CD4-positive, alpha-beta T cell treated with Interleukin-4 for 1 hour (primary cell): ENCODE measurements around the gene MRAS.
A peak's percentile ranks its signal among the peaks of the same experiment; 100 is the strongest.
"Not testable (repeated sequence)": the region's sequence is repeated elsewhere in the genome, so short reads cannot be mapped to it uniquely, and the experiment has no call there.

Source experiments
- DNase-seq, 2 donors: peaks; one replicate each; pipeline ENCODE4 v3.0.0-alpha.2; 2020 to 2022

MRAS gene

DNA sequence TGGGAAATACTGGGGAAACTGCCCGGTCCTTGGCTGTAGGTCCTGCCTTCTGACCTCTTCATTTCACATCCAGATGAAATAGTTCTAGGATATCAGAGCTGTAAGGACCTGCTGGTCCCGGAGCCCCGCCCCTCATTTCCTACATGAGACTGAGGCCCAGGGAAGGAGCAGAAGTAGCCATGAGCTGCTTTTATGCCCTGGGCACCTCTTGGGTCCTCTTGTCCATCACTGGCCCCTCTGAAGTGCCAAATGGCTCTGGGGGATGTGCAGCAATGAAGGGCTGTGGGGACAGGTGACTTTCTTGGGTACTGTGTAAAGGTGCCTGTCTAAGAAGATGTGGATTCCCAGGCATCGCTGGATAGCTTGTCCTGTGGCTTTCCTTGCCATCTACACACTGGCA is 45.8 kb downstream of the MRAS start:
- no peak for DNase-seq

DNA sequence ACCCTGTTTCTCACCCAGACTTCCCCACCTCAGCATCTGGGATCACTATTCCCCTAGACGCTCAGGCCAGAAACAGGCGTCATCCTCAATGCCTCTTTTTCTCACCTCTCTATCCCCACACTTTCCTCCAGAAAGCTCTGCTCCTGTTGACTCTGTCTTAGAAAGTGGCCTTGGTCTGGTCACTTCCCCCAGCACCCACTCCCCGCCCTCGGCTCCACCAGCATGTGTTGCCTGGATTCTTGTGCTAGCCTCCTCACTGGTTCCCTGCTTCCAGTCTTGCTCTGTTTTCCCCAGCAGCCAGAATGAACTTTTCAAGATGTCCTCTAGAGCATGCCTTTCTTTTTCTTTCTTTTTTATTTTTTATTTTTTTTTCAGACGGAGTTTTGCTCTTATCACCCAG is 46.3 kb downstream of the MRAS start:
- DNase-seq = no peak

DNA sequence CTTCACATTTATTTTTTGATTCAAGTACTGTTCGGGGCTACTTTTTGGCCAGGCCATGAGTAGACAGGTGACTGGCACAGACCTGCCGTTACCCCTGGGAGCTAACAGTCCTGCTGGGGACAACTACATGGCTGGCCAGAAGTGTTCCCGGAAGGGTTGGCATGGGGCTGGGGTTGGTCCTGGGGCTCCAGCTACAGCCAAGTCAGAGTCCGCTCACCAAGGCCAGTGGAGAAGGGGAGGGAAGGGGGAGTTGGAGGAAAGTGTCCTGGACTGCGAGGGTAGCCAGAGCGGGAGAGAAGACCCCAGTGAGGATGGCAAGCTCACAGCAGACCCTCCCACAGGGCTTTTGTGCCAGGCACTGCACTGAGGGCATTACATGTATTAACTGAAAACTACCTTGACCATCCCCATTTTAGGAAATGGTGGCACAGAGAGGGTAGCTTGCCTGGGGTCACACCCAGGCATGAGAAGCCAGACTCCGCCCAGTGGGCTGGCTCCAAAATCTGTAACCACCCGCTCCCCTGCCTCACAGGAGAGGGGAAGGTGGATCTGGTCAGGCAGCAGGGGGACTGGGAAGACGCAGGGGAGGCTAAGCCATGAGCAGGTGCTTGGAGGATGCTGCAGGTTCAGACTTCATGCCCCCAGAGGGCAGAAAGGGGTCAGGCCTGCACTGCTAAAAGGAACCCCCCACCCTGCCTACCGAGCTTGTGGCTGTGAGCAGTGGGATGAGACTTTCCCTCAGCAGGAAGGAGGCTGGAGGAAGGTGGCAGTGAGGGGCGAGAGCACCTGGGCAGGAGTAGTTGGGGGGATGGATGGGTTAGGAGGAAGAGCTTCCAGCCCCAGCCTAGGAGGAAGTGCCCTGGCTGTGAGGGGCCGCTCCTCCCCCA is 47.7 kb downstream of the MRAS start:
- DNase-seq = no peak

DNA sequence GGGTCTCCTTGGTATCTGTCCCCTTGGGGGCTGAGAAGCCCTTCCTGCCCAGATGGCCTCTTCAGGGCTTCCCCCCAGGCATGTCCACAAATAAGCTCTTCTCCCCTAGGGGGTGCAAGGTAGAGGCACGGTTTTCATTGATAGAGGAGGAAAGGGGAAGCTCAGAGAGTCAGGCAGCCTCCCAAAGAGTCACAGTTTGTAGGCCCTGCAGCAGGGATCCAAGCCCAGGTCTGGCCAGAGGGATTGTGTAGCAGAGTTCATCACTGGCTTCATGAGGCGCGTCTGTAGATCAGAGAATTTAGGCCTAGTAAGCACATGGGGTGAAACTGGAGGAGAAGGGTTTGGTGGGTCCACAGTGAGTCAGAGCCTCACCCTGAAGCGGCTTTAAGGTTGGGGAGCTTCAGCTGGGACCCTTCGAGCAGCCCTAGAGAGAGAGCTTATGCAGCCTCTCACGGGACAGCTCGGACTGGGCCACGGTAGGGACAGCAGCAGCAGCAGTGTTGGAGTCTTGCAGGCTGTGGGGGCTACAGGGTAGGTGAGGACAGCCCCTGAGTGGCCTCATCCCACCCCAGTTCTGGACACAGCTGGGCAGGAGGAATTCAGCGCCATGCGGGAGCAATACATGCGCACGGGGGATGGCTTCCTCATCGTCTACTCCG is 48.5 kb downstream of the MRAS start:
- no peak for DNase-seq

DNA sequence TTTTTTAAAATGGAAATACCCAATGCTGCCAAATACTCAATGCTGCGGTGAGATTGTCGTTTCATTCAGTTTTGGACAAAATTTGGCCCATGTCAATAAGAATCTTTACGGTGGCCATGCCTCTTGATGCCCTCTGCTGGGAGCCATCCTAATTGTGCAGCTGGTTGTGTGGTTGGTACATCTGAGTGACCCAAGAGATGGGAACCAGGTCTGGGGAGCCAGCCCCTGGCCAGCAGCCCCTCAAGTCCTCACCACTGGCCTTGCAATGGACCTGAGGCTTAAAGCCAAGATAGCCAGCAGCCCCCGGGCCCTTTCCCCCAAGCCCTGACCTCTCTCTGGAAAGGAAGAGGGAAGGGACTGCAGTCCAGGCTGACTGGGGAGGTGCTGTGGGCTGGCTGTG is 49.6 kb downstream of the MRAS start:
- DNase-seq = no peak

DNA sequence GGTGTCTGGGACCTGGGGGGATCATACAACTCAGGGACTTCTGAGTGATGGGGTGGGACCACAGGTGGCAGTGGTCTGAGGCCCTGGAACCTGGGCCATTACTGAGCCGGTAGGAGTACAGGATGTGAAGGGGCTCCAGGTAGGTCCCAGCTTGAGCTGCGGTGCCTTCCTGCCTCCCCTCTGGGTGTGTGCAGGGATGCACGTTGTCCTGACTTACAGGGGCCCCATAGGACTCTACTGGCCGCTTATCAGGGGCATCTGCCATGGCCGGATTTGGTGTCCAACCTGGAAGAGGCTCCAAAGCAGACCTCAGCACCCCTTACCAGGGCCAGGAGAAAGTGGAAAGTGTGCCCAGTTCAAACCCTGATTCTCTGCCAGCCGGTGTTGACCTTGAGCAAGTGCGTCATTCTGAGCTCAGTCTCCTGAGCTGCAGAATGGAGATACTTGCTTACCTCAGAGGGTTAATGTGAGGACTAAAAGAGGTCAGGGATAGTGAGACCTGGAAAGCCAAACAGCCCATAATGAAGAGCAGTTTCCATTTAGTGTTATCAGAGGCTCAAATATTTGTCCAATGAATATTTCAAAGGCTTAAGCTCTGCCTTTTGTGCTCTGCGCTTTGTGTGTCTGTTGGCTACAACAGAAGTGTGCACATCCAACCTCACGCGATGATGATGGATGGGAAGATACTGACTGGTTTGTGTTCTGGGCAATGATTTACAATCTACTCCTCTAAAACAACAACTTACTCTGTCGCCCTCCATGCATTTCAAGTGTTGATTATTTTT is 50.6 kb downstream of the MRAS start:
- DNase-seq = no peak

DNA sequence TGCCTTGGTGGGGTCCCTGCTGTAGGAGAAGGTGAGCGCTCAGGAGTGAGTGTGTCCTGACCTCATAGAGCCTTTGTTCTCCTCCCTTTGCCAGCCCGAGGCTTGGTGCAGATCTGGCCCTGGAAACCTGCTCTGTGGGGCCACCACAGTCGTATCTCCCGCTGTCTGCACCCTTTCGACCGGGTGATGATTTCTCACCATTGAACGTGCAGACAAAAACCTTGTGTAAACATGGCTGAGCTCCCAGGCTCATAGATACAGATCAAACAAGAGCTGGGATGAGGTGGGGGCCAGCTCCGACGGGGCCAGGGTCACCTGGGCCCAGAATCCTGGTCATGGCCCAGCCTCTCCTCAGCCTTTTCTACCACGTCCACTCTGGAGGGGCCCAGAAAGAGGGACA is 51.4 kb downstream of the MRAS start:
- DNase-seq = no peak

DNA sequence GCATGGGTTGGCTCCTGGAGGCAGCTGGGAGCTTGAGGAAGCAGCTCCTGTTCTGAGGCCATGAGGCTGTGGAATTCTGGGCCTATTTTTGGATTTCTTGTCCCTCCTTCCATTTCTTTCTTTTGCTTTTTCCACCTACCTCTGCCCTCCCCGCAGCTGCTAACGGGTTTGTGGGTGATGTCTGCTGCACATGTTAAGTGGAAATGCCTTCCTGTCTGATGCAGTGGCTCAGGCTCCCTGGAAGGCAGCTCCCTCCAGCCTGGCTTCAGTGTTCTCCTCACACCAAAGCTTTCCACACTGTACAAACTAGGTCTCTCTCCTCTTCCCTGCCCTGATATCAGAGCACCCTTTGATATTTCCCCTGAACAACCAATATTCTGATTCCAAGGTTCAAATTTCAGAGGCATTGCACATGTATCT is 52.3 kb downstream of the MRAS start:
- DNase-seq = no peak

DNA sequence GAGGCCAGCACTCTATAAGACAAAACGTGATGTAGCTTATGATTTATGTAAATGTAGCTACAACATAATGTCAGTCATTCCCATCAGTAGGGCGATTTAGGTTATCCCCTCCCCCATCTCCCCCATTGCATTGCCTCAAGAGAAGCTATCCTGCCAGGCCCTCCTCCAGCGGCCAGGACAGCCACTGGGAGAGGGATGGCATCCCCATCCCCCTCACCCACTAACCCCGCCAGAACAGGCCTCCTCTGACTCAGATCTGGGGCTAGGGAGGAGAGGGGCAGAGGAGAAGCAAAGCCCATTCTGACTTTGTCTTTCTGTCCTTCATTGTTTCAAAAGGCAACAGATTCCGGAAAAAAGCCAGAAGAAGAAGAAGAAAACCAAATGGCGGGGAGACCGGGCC is 53.5 kb downstream of the MRAS start:
- DNase-seq = no peak

DNA sequence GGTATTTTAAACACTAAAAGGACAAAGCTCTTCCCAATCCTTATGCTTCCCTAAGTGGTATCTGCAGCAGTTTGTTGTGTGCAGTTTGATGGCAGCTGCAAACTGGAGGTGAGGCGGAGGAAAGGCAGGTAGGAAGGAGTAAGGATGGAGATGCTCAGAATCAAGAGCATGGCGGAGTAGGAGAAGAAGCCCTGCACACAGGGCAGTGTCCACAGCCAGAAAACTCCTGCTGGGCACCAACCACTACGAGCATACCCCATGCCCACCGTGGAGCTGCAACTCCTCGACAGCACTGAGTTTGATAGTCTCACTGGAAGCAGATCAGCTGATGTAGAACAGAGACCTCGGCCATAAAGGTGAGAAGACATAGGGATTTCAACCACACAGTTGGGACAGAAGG is 55.7 kb downstream of the MRAS start:
- no peak for DNase-seq

DNA sequence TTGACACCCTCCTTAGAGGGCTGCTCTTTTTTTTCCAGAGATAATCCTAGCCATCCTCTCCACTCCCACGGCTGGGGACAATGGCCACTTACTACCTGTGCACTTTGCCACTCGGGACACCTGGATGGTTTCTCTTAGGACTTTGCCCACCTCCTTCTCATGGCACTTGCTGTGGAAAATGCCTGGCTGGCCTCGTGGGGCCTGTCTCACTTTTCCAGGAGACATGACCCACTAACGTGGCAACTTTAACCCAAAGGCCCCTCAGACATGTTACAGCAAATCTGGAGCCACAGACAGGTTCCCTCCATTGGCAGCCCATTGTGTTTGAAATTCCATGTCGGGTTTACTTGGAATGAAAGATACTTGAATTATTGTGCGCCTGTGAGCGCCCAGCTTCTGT is 56.6 kb downstream of the MRAS start:
- no peak for DNase-seq

DNA sequence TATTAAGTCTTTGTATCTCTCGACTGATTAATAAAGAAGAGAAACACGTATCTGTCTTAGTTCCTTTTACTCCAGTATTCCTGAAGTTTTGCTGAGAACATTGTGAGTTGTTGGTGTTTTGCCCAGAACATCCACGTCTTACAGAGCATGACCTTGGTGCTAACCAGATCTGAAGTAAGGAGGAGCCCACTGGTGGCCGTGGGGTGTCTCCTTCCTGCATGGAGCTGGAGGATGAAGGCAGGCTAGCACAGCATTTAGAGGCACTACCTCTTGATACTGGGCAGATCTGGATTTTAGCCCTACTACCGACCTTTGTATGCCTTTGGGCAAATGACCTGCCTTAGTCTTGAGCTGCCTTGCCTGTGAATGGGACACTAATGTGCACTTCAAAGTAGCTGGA is 57.1 kb downstream of the MRAS start:
- DNase-seq = no peak

DNA sequence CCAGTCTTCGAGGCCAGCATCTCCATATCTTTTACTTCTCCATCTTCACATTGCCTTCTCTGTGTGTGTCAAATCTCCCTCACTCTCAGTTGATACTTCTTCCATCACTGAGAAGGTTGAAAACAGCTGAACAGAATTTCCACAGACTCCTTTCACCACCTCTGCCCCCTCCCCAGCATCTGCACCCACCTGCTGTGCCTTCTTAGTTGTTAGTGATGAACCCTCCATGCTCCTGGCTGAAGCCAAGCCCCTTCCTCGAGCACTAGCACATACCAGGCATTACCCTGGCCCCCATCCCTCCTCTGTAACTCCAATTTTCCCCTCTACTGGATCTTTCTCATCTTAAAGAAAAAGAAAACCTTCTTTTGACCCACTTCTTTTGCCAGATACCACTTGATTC is 58.2 kb downstream of the MRAS start:
- DNase-seq = no peak

DNA sequence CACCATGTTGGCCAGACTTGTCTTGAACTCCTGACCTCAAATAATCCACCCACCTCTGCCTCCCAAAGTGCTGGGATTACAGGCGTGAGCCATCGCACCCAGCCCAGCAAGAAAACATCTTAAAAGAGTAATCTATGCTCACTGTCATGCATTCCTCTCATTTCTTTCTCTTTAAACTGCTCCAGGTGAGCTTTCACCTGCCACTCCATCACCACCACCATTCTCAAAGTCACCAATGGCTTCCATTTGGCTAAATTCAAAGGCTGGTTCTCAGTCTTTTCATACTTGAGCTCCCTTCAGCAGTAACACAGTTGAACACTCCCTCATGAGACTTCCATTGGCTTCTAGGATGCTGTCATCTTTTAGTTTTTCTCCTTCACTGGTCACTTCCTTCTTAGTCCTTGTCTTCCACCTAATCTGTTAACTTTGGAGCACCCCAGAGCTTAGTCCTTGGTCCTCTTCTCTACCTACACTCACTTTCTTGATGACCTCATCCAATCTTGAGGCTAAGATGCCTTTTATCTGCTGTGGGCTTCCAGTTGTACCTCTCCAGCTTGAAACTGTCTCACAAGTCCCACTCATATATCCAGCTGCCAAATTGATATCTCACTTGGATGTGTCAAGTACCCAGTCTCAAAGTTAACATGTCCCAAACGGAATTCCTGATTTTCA is 59.0 kb downstream of the MRAS start:
- no peak for DNase-seq

DNA sequence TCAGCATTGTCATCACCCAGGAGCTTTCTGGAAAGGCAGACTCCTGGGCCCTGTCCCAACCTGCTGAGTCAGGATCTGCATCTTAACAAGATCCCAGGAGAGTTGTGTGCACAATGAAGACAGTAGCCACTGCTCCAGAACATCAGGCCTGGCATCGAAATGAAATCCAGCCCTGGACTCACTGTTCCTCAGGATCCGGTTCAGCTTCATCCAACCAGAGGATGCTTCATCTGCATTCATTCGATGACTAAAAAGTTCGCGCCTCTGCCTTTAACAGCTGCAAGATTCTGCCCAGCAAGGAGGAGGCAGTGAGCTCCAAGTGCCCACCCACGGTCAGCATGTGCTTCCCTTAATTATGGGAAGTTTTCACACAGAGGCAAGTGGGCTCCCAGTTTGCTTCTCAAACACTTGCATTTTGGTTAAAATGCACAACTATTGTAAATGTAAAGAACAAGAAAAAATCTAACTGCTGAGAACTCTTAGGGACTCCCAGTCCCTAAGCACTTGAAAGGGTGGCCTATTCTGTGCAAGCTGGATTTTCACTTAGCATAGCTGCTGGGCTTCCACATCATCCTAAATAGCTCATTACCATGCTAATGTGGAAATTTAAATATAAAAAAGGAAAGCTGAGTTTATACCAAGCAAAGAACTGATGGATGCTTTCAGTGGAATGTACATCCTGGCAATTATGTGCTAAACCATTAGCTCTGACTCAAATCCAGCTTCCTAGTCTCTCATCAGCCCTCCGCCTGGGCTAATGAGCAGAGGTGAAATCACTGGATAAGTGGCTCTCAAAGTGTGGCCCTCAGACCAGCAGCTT is 60.6 kb downstream of the MRAS start:
- no peak for DNase-seq

DNA sequence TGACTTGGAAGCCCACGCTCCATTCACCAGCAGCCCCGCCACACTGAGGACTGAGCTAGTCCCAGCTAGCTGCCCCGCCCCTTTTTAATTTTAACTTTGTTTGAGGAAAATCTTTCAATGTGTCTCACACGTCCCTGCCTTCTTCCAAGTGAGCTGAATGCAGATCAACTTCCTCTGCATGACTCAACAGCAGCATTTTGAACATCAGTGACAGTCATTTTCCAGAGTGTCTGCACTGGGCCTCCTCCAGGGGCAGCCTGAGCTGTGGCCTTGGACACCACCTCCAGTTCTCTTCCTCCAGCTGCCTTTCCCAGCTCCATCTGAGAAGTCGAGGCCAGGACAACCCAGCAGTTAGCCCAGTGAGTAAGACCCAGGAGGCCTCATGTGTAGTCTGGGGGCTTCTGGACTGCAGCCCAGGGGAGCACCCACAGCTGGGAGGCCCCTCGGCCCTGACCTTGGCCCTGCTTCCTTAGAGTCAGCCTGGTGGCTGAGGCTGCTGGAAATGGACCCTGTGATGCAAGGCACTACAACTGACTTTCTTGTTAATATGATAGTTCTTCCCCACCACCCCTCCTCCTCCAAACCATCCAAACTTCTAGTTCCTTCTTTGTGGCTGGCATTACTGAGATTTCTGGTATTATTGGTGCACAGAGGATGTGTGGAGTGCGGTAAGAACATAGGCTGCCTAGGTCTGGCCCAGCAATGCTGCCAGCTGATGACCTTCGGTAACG is 64.6 kb downstream of the MRAS start:
- peak in 1 of 2 donors; percentile 27 for DNase-seq

DNA sequence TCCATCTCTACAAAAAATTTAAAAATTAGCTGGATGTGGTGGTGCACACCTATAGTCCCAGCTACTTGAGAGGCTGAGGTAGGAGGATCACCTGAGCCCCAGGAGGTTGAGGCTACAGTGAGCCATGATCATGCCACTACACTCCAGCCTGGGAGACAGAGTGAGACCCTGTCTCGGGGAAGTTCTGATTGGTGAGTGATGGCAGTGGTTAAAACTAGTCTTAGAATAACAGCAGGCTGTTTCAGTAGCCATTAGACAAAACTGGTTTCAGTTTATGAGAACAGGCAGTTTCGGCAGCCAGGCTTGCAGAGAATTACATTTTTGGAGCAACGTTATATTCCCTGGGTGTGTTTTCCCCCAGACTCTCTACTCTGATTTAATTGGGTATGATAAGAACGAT is 67.9 kb downstream of the MRAS start:
- DNase-seq = not testable (repeated sequence)

DNA sequence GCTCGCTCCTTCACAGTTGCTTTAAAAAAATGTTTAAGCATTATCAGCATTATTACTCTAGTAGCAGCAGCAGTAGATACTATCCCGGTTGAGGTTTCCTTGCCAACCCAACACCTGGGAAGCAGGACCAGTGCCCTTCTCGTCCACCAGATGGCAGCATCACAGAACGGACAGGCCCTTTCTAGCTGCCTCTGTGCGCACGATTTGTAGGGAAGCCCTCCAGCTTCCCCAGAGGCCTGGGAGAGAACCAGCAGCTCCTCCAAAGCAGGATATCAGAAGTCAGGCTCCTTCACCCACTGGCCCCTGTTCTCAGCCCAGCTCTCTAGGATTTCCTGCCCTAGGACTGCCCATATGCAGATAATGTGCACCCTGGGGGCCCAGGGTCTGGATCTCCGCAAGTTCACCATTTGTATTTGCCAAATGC is 69.2 kb downstream of the MRAS start:
- peak; percentile 54 to 57 for DNase-seq

DNA sequence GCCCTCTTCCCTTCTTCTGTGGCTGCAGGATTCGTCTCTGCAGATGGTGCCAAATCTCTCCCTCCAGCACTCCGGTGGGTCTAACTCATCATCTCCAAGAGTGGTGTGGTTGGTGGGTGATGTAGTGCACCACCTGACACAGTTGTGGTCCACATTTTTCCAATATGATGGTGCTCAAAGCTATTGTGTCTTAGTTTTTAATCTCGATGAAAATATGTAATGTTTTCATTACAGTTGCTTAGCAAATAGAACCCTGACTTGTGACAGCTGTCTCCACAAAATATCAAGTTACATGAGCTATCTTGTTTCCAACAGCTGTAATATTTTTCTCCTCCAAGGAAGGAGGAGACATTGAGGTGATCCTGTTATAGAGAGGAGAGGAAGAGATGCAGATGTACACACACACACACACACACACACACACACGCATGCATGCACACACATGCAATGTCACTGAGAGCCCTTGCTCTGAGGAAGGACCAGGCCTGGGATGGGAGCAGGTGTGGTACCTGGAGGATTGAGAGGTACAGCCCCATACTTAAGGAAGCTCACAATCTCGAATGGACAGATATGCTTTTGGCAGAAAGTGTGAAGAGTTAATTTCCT is 70.3 kb downstream of the MRAS start:
- DNase-seq = no peak

DNA sequence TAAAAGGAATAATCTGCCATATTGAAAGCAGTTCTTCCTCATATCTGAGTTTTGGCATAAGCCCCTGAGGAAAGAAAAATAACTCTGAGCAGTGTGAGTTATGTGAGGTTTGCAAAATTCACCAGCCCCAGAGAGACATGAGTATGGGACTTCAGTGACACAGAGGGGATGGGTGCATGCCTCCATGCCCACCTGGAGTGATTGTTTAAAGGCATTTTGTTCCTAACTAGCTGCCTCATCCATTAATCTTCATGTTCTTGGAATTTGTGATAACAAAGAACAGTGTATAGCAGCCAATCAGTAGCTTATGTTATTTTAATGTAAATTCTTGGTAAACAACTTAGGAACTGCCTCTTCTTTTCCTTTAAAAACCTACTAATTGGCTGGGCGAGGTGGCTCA is 74.9 kb downstream of the MRAS start:
- no peak for DNase-seq

DNA sequence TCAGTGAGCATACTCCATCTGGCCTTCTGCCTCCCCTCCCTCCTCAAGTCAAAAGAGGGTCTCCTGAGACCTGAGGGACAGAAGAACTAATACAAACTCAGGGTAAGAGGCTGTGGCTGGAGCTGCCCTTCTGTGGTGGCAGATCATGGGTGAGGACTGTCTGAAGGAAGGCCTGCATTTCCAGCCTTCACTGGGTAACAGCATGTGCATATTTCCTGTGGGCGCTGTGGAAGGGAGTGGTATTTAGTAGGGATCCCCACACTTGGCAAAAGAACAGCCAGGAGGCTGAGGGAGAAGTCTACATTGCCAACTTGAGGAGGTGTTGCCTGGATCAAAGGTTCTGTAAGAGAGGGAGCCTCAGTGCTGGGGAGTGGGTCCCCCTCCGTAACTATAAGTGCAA is 75.9 kb downstream of the MRAS start:
- no peak for DNase-seq
